T-helper 17 cell (primary cell): ENCODE data around the gene SEC14L6. TPM values are rescaled to one million over a fixed set of nuclear protein-coding genes. Genes with fewer than 3 reads are reported as not detected.
"Not testable (repeated sequence)": the region's sequence is repeated elsewhere in the genome, so short reads cannot be mapped to it uniquely, and the experiment has no call there.

Source experiments
- ATAC-seq: fragments of 150-1000 bp; cut with Tn5 transposase; 2 replicates; pipeline ENCODE4 v1.10.0; 2021; ENCODE audit warnings: mild to moderate bottlenecking, moderate library complexity
- DNase-seq, 3 donors: peaks; one replicate each; pipeline versions ENCODE4 v3.0.0 to v3.0.0-alpha.2; 2020 to 2021
- H3K9me3 ChIP-seq: one replicate; pipeline ENCODE4 v1.7.0; 2013; ENCODE audit warnings: low read length, mild to moderate bottlenecking; ENCODE audit not compliant: control insufficient read depth, poor library complexity, severe bottlenecking
- H3K27ac Mint-ChIP-seq: one replicate; pipeline ENCODE4 v1.8.0; 2022; ENCODE audit warnings: mild to moderate bottlenecking, moderate library complexity, mixed read lengths
- H3K27me3 Mint-ChIP-seq: one replicate; pipeline ENCODE4 v1.8.0; 2022; ENCODE audit warnings: mixed read lengths
- H3K36me3 Mint-ChIP-seq: one replicate; pipeline ENCODE4 v1.8.0; 2022; ENCODE audit warnings: low read depth, mixed read lengths
- H3K4me1 Mint-ChIP-seq: one replicate; pipeline ENCODE4 v1.8.0; 2022; ENCODE audit warnings: mild to moderate bottlenecking, mixed read lengths
- H3K4me3 Mint-ChIP-seq: one replicate; pipeline ENCODE4 v1.8.0; 2022; ENCODE audit warnings: mild to moderate bottlenecking, moderate library complexity, mixed read lengths
- total RNA-seq, 4 donors: library from RNA in 2 of 4; stranded (reverse) in 2 of 4; gene quantifications; one replicate each; pipeline ENCODE4 v1.2.3 and lab custom pipeline; 2022 to 2026

Gene SEC14L6
- total RNA-seq, 2 donors from 2014 or later = not detected

DNA sequence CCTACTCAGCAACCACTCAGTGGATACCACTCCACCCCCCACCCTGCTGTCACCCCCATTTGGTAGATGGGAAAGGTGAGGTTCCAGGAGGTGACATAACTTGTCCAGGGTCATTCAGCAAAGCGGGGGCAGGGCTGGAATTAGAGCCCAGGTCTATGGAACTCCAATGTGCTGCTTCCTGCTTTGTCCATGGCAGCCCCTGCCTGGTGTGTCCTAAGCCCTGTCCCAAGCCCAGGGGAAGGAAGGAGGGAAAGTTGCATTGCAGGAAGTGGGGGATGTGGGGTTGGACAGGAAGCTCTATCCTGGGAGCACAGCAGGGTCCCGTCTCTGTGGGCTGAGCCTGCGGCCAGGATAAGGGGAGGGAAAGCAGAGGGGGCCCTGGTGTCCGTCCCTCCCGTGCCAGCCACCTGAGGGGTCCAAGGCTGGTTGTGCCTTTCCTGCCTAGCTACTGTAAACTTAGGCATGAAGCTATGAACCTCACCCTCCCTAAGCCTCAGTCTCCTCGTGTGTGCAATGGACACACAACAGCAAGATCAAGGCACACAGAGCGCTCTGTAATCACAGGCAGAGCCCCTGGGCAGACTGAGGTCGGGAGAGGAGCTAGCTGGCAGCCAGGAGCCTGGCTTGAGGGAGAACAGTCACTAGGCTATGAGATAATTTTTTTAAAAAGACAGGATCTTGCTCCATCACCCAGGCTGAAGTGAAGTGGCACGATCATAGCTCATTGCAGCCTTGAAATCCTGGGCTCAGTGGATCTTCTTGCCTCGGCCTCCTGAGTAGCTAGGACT, 15.1 kb upstream of the SEC14L6 start:
- ATAC-seq (no peak), DNase-seq (no peak)
- H3K9me3 ChIP-seq = no peaks in the 10 kb centered on the region
- no peaks in the 10 kb centered on the region for H3K27me3 Mint-ChIP-seq
- no peaks in the 10 kb centered on the region for H3K36me3 Mint-ChIP-seq
- H3K4me1 Mint-ChIP-seq = no peaks in the 10 kb centered on the region
- no peak overlapping the region for H3K27ac Mint-ChIP-seq
- H3K4me3 Mint-ChIP-seq = no peak overlapping the region

DNA sequence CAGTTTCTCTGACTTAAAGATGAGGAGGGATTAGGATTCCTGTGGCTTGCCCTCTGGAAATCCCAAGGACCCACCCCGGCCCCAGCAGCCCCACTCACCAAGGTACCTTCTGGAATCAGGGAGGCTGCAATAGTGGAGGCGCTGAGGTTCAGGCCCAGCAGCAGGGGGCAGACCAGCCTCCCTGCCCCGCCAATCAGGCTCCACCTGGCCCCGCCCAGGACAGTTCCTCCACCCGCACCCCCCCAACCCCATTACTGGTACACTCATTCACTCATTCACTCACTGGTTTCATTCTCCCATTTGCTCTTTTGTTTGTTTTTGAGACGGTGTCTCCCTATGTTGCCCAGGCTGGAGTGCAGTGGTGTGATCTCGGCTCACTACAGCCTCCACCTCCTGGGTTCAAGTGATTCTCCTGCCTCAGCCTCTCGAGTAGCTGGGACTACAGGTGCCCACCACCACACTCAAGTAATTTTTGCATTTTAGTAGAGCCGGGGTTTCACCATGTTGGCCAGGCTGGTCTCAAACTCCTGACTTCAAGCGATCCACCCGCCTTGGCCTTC, 14.2 kb upstream of the SEC14L6 start:
- H3K9me3 ChIP-seq, ATAC-seq, H3K4me1 Mint-ChIP-seq, H3K27ac Mint-ChIP-seq, H3K4me3 Mint-ChIP-seq, H3K27me3 Mint-ChIP-seq, DNase-seq, H3K36me3 Mint-ChIP-seq: not testable (repeated sequence)

DNA sequence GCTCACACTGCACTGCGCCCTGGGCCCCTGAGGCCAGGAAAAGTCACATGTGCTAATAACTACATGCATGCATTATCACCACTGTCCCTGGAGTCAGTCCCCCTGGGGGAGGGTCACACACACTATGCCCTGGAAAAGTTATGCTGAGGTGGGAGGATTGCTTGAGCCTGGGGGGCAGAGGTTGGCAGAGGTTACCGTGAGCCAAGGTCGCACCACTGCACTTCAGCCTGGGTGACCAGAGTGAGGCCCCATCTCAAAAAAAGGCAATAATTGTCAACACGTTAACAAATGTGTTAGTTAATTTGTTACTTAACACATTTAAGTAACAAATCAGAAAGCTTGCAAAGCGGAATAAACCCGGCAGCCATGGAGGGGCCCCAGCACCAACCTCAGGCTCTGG, 13.3 kb upstream of the SEC14L6 start:
- no peak overlapping the region for H3K4me3 Mint-ChIP-seq
- no peak overlapping the region for H3K27ac Mint-ChIP-seq
- H3K9me3 ChIP-seq = no peaks in the 10 kb centered on the region
- no peaks in the 10 kb centered on the region for H3K4me1 Mint-ChIP-seq
- ATAC-seq (no peak), DNase-seq (no peak)
- no peaks in the 10 kb centered on the region for H3K36me3 Mint-ChIP-seq
- no peaks in the 10 kb centered on the region for H3K27me3 Mint-ChIP-seq

DNA sequence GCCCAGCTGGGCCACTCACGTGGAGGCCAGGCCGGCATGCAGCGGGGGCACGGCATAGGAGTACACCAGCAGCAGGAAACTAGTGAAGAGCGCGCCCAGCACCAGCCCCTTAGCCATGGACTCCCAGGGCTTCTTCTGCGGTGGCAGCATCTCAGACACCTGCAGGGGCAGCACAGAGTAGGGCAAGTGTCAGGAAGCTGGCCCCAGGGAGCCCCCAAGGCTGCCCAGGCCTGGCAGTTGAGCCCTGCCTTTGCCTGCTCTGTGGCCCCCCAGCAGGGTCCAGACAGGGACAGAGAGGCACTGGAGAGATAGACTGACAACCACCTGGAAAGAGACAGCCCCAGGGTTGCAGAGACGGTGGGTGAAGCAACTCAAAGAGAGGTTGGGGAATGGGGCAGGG, 10.7 kb upstream of the SEC14L6 start:
- Mint-ChIP-seq H3K27ac (no peak overlapping the region), H3K27me3 (no peaks in the 10 kb centered on the region), H3K36me3 (no peaks in the 10 kb centered on the region), H3K4me1 (peaks cover 3% of the 10 kb centered on the region), H3K4me3 (no peak overlapping the region)
- ATAC-seq (no peak), DNase-seq (no peak)
- H3K9me3 ChIP-seq = no peaks in the 10 kb centered on the region

DNA sequence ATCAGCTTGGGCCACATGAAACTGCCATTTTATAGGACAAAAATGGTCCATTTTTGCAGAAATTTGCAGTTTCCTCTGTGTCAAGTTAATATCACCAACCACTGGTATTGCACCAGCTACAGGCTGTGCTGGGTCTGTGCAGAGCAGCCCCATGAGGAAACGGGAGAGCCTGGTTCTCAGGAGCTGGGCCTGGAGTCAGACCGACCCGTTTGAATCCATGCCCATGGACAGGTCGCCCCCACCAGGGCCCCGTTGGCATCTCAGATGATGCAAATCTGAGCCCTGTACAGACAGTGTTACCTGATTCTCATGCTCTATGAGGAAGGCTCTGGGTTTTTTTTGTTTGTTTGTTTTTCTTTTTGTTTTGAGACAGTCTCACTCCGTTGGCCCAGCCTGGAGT, 9.8 kb upstream of the SEC14L6 start:
- Mint-ChIP-seq H3K27me3 (no peaks in the 10 kb centered on the region), H3K4me3 (no peak overlapping the region), H3K27ac (no peak overlapping the region)

DNA sequence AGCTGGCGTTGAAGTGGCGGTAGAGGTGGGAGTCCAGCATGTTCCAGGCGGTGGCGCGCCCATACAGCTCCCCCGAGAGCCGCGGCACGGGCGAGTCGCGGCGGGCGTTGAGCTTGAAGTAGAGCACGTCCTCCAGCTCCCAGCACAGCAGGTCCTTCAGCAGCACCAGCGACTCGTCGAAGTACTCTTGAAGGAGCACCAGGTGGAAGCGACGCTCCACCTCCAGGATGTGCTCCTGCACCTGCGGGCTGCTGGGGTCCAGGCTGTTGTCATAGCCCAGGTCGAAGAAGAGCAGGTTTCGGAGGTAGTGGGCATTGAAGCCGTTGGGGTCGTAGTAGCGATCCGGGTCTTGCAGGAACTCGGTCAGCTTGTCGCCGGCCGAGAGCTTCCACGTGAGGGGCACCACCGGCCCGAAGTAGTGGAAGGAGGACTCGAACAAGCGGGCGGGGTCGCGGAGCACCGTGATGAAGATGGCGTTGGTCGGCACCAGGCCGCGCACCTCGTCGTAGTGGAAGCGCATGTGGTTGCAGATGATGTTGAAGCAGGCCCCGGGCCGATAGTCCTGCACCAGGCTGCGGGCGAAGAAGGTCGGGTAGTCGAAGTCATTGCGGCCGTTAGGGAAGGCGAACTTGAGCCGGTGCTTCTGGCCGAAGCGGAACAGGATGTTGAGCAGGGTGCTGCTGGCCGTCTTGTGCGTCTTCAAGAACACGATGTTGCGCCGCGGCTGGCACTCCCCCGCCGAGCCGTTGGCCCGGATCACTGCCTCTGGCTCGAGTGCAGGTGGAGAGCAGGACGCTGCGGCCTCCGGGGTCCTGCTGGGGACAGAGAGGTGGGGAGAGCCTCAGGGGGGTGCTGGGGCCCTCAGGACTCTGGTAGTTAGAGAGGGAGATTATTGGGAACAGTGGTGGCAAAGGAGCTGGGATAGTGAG, 9.0 kb upstream of the SEC14L6 start:
- H3K9me3 ChIP-seq = no peaks in the 10 kb centered on the region
- Mint-ChIP-seq H3K36me3 (no peaks in the 10 kb centered on the region), H3K27me3 (no peaks in the 10 kb centered on the region), H3K4me1 (peaks cover 3% of the 10 kb centered on the region), H3K4me3 (no peak overlapping the region), H3K27ac (no peak overlapping the region)
- no peak for ATAC-seq
- DNase-seq = no peak

More for the DNA sequence above, 9.8 kb upstream of the SEC14L6 start:
- H3K9me3 ChIP-seq = no peaks in the 10 kb centered on the region
- H3K36me3 Mint-ChIP-seq = no peaks in the 10 kb centered on the region
- ATAC-seq (no peak), DNase-seq (no peak)
- peaks cover 3% of the 10 kb centered on the region for H3K4me1 Mint-ChIP-seq

- ATAC-seq (no peak), DNase-seq (no peak)
- no peak overlapping the region for H3K27ac Mint-ChIP-seq
- peaks cover 2% of the 10 kb centered on the region for H3K36me3 Mint-ChIP-seq
- no peak overlapping the region for H3K4me3 Mint-ChIP-seq
- peaks cover 12% of the 10 kb centered on the region for H3K27me3 Mint-ChIP-seq
- H3K4me1 Mint-ChIP-seq = peaks cover 5% of the 10 kb centered on the region
- H3K9me3 ChIP-seq = no peaks in the 10 kb centered on the region
Measured at GRCh38 chr22:30553971-30554370, 7.4 kb upstream of the SEC14L6 start.

- H3K4me3 Mint-ChIP-seq = no peak overlapping the region
- H3K4me1 Mint-ChIP-seq = peaks cover 5% of the 10 kb centered on the region
- no peak for DNase-seq
- H3K36me3 Mint-ChIP-seq = peaks cover 2% of the 10 kb centered on the region
- ATAC-seq = no peak
- H3K27me3 Mint-ChIP-seq = peaks cover 21% of the 10 kb centered on the region
- H3K27ac Mint-ChIP-seq = no peak overlapping the region
- no peaks in the 10 kb centered on the region for H3K9me3 ChIP-seq
Measured at GRCh38 chr22:30552719-30553118, 6.2 kb upstream of the SEC14L6 start.

- not testable (repeated sequence) for H3K4me1 Mint-ChIP-seq, H3K9me3 ChIP-seq, H3K27ac Mint-ChIP-seq, DNase-seq, H3K4me3 Mint-ChIP-seq, H3K36me3 Mint-ChIP-seq, ATAC-seq
- peaks cover 29% of the 10 kb centered on the region for H3K27me3 Mint-ChIP-seq
Measured at GRCh38 chr22:30551813-30552212, 5.3 kb upstream of the SEC14L6 start.

DNA sequence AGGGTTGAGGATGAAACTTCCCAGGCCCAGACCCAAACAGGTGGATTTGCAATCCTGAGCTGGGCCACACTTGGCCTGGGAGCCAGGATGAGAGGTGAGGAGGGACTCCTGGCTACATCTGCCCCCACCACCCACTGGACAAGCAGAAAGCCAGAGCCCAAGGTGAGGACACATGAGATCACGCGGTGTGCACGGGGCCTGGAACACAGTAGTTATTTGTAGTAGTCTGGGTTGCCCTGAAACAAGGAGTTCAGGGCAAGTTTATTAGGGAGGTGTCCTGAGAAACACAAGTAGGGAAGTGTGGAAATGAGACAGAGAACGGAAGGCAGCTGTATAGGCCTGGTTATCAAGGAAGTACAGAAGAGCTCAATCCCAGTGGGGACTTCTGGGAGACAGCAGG, 647 bp upstream of the SEC14L6 start:
- Mint-ChIP-seq H3K36me3 (peaks cover 2% of the 10 kb centered on the region), H3K27me3 (peaks cover 59% of the 10 kb centered on the region), H3K4me1 (peaks cover 2% of the 10 kb centered on the region), H3K27ac (no peak overlapping the region), H3K4me3 (no peak overlapping the region)
- no peaks in the 10 kb centered on the region for H3K9me3 ChIP-seq
- ATAC-seq (no peak), DNase-seq (no peak)

- H3K27me3 Mint-ChIP-seq = peaks cover 53% of the 10 kb centered on the region
- no peaks in the 10 kb centered on the region for H3K9me3 ChIP-seq
- DNase-seq = no peak
- no peak overlapping the region for H3K4me3 Mint-ChIP-seq
- ATAC-seq = no peak
- H3K27ac Mint-ChIP-seq = peak overlapping the region; percentile 24
- no peaks in the 10 kb centered on the region for H3K4me1 Mint-ChIP-seq
- H3K36me3 Mint-ChIP-seq = no peaks in the 10 kb centered on the region
Measured at GRCh38 chr22:30542811-30543188, 3.7 kb downstream of the SEC14L6 start.

GRCh38 chr22:30541961-30542810, 4.4 kb downstream of the SEC14L6 start:
- ATAC-seq = no peak
- H3K27ac Mint-ChIP-seq = peak overlapping the region; percentile 24
- DNase-seq = no peak
- no peak overlapping the region for H3K4me3 Mint-ChIP-seq
- H3K36me3 Mint-ChIP-seq = no peaks in the 10 kb centered on the region
- no peaks in the 10 kb centered on the region for H3K4me1 Mint-ChIP-seq
- no peaks in the 10 kb centered on the region for H3K9me3 ChIP-seq
- peaks cover 51% of the 10 kb centered on the region for H3K27me3 Mint-ChIP-seq

DNA sequence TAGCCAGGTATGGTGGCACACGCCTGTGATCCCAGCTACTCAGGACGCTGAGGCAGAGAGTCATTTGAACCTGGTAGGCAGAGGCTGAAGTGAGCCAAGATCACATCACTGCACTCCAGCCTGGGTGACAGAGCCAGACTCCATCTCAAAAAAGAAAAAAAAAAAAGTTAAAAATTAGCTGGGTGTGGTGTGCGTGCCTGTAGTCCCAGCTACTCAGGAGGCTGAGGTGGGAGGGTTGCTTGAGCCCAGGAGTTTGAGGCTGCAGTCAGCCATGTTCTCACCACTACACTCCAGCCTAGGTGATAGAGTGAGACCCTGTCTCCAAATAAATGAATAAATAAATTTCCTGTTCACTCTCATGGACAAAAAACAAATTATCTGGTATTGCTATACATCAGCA, 5.0 kb downstream of the SEC14L6 start:
- not testable (repeated sequence) for H3K27ac Mint-ChIP-seq, ATAC-seq

More for the DNA sequence above, 5.0 kb downstream of the SEC14L6 start:
- H3K4me3 Mint-ChIP-seq, DNase-seq, H3K36me3 Mint-ChIP-seq, H3K9me3 ChIP-seq, H3K4me1 Mint-ChIP-seq: not testable (repeated sequence)
- peaks cover 45% of the 10 kb centered on the region for H3K27me3 Mint-ChIP-seq
